ENCODE data around the gene CIDEB. TPM values are rescaled to one million over a fixed set of nuclear protein-coding genes. Genes with fewer than 3 reads are reported as not detected.
"Not testable (repeated sequence)": the region's sequence is repeated elsewhere in the genome, so short reads cannot be mapped to it uniquely, and the experiment has no call there.

The CIDEB gene
- total RNA-seq: 27.4 TPM

GRCh38 chr14:24307575-24308341 lies at the start of gene CIDEB:
Gene CIDEB (minus strand): TSS chr14:24307977. CDS start chr14:24307858, 119 bp downstream.
- ATAC-seq: peak; percentile 8

DNA sequence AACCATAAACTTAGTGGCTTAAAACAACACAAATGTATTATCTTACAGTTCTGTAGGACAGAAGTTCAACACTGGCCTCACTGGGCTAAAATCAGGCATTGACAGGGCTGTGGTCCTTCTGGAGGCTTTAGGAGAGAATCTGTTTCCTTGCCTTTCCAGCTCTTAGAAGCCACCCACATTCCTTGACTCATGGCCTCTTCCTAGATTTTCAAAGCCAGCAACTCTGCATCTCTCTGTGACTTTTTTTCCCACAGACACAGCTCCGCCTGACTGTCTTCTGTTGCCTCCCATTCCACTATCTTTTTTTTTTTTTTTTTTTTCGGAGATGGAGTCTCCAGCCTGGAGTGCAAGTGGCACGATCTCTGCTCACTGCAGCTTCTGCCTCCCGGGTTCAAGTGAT lies 48.4 kb upstream of the CIDEB start:
- ATAC-seq: no peak

DNA sequence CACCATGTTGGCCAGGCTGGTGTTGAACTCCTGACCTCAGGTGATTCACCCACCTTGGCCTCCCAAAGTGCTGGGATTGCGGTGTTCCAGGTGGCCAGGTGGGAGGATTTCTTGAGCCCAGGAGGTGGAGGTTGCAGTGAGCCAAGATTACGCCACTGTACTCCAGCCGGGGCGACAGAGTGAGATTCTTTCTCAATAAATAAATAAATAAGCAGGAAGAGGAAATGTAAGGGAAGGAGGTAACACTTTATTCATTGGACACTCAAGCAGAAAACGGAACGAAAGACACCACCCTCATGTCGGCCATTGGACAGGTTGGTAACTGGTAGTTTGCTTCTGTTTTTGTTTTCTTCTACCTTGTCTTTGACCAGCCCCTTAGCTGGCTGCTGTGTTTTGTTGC lies 47.2 kb upstream of the CIDEB start:
- ATAC-seq: no peak

DNA sequence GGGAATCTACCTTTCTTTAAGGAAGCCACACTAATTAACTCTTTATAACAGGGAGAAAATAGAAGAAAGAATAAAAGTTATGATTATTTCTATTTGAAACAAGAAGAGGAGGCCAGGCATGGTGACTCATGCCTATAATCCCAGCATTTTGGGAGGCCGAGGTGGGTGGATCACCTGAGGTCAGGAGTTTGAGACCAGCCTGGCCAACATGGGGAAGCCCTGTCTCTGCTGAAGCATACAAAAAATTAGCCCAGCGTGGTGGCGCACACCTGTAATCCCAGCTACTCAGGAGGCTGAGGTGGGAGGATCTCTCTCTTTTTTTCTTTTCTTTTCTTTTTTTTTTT lies 46.7 kb upstream of the CIDEB start:
- not testable (repeated sequence) for ATAC-seq

GRCh38 chr14:24353559-24354481 lies 46.0 kb upstream of the CIDEB start:
- no peak for ATAC-seq

DNA sequence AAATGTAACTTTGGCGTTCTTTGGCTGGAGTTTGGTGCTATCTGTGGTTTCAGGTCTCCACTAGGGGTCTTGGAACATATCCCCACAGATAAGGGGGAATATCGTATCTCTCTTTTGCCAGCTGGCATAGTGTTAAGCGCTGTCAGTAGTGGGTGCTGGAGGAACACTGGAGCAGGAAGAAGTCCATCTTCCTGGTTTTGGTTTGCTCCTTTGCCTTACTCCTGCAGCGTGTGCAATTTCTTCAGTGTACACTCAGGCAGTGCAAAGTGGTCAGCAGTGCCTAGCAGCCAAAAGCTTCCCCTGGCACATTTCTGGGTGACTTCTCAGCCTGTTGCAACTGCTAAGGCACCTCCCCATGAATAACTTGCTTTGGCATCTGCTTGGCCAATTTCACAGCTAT lies 43.7 kb upstream of the CIDEB start:
- ATAC-seq: peak; percentile 41

DNA sequence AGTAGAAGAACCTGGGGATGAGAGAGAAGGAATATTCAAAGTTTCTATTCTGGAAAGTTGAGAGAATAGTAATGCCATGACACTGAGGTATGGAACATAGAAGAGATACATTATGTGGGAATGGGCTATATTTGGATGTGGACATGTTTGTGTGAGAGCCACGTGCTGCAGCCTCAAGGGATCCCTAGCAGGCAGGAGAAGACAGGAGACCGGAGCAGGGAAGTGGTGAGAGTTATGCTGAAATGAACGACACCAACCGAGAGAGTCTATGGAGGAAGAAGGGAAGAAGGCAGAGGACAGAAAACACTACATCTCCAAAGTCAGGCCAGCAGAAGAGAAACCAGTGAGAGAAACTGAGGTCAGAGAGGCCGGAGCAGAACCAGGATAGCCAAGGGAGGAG lies 42.0 kb upstream of the CIDEB start:
- no peak for ATAC-seq

DNA sequence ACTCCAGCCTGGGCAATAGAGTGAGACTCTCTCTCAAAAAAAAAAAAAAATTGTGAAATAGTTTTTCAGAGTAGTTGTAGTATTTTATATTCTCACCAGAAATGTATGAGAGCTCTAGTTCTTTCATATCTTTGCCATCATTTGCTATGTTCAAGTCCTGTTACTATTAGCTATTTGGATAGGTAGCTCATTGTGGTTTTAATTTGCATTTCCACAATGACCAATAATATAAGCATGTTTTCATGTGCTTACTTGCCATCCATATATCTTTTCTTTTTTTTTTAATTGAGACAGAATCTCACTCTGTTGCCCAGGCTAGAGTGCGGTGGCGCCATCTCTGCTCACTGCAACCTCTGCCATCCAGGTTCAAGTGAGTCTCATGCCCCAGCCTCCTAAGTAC lies 40.4 kb upstream of the CIDEB start:
- no peak for ATAC-seq

GRCh38 chr14:24347134-24347533 lies 39.4 kb upstream of the CIDEB start:
- no peak for ATAC-seq

DNA sequence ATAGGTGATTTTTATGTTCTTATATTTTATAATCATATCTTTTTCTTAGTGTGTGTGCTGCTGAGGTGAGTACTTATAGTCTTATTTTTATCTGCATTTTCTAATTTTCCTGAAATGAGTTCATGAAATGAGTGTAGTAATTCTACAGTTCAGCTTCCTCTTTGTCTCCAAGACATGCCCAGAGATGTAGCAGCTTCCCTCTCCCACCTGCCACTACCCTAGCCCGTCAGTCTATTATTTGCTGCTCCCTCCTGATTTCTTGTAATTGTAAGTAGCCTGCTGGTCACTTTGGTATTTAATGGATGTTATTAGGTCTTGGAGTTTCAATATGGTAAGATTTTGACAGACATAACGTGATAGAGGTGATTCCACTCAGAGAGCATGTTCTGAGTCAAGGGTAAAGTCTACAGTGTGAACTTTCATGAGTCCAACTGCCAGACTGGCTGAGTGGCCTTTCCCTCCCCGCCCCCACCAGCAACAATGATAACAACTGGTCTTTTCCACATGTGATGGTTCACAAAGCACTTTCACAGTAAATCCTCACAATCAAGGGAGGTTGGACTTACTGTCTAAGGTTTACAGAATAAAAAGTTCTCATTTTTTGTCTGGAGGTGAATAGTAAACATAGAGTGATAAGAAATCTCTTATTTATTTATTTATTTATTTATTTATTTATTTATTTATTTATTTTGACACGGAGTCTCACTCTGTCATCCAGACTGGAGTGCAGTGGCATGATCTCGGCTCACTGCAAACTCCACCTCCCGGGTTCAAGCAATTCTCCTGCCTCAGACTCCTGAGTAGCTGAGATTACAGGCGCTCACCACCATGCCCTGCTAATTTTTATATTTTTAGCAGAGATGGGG lies 36.3 kb upstream of the CIDEB start:
- ATAC-seq: no peak

- ATAC-seq: no peak
These were observed 35.1 kb upstream of the CIDEB start for GRCh38 chr14:24342889-24343288.

GRCh38 chr14:24340606-24341005 lies 32.8 kb upstream of the CIDEB start:
- no peak for ATAC-seq

- peak; percentile 78 for ATAC-seq
These were observed 31.7 kb upstream of the CIDEB start, which contains the start of gene RIPK3 for GRCh38 chr14:24339284-24340151. Gene RIPK3 (minus strand): TSS chr14:24339991. CDS start chr14:24339826, 165 bp downstream.

GRCh38 chr14:24338843-24339242 lies 31.1 kb upstream of the CIDEB start:
- ATAC-seq: no peak

DNA sequence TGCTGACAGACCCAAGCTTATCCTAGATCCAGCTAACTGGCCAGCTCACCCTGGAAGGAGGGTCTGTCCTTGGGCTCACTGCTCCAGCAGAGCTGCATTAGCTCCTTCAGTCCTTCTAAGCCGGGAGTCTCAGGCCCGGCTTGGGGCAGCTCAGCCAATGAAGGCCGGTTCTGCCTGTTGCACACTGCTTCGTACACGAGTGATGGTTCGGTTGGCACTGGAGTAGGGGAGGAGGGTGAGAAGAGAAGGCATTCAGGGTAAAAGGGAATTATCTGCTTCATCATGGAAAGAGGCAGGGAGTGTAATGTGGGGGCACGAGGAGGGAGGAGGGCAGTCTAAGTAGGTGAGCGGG lies 30.0 kb upstream of the CIDEB start:
- no peak for ATAC-seq

GRCh38 chr14:24337144-24337823 lies 29.5 kb upstream of the CIDEB start:
- ATAC-seq: no peak

- no peak for ATAC-seq
These were observed 27.8 kb upstream of the CIDEB start for GRCh38 chr14:24335461-24336171.

- ATAC-seq: peak; percentile 16
These were observed 26.9 kb upstream of the CIDEB start, which contains the start of gene ADCY4 for GRCh38 chr14:24334431-24335291. Gene ADCY4 (minus strand): TSS chr14:24335071. CDS start chr14:24334652, 419 bp downstream.

DNA sequence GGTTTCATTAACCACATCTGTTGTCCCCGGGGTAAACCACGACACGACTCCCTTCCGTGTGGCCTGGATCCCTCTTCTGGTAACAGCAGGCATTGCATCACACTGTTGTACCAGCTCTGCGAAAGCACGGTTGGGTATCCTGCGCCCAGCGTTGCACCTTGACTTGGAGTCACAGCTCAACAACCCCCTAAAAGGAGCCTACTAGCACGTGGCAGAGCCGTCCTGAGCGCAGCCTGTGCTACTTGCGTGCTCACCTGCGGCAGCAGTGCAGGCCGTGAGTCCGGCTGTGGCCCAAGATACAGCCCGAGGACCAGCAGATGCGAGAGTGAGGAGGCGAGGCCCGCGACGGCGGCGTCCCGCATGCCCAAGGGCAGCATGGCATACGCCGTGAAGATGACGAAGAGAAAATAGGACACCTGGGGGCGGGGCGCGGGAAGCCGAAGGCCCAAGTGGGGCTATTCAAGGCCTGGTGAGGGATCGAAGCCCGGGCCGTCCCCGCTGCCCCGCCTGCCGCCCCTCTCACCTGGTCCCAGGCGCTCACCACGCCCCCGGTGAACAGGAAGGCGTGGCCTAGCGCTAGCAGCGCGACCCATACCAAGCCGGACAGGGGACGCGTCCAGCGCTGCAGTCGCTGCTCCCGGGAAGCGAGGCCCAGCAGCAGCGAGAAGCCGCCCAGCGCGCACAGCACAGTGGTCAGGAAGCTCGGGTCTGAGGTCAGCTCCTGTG lies 24.7 kb upstream of the CIDEB start:
- peak; percentile 71 for ATAC-seq

All from esophagus mucosa (tissue), 1 donor.